K562 (cell line): ENCODE measurements around the gene TMEM107. TPM values are rescaled to one million over a fixed set of nuclear protein-coding genes. Genes with fewer than 3 reads are reported as not detected.

Source experiments
- ATF4 ChIP-seq: fragments of 450-650 bp; formaldehyde crosslinking; IDR thresholded peaks from 2 replicates; pipeline ENCODE4 v1.4.0; 2022; ENCODE audit warnings: mild to moderate bottlenecking, moderate library complexity
- CBFB ChIP-seq: sonication (generic); formaldehyde crosslinking; IDR thresholded peaks from 2 replicates; pipeline ENCODE4 v1.4.0; 2020; ENCODE audit warnings: mild to moderate bottlenecking, missing genetic modification reagents
- CBX2 ChIP-seq: fragments of 200-600 bp; sonication (generic); IDR thresholded peaks from one replicate; pipeline ENCODE4 v1.6.1; 2012; ENCODE audit warnings: mild to moderate bottlenecking, low read length, inconsistent platforms; ENCODE audit not compliant: insufficient read depth, poor library complexity, severe bottlenecking
- CREB3 ChIP-seq: fragments of 450-650 bp; conservative IDR thresholded peaks from 2 replicates; pipeline ENCODE4 v1.6.1; 2016; ENCODE audit warnings: missing genetic modification characterization, low read depth, mild to moderate bottlenecking, missing compliant biosample characterization, moderate library complexity
- CTCFL ChIP-seq: IDR thresholded peaks from 2 replicates; pipeline ENCODE4 v1.6.1; 2011; ENCODE audit warnings: borderline replicate concordance, low read depth, mild to moderate bottlenecking, moderate library complexity, low read length; ENCODE audit not compliant: insufficient read depth, poor library complexity, severe bottlenecking
- FOXJ3 ChIP-seq: sonication (generic); formaldehyde crosslinking; IDR thresholded peaks from 2 replicates; pipeline ENCODE4 v1.4.0; 2020; ENCODE audit warnings: mild to moderate bottlenecking, missing genetic modification reagents
- GABPA ChIP-seq: fragments of 200-800 bp; sonication (Bioruptor generic); conservative IDR thresholded peaks from 2 replicates; pipeline ENCODE4 v1.6.1; 2016; ENCODE audit warnings: low read depth, missing genetic modification characterization, missing compliant biosample characterization
- GMEB1 ChIP-seq: fragments of 250-450 bp; sonication (Bioruptor Pico); IDR thresholded peaks from 2 replicates; pipeline ENCODE4 v1.4.0; 2020; ENCODE audit warnings: mild to moderate bottlenecking
- KLF13 ChIP-seq: fragments of 450-650 bp; IDR thresholded peaks from 2 replicates; pipeline ENCODE4 v1.6.1; 2016; ENCODE audit warnings: missing genetic modification characterization, low read depth, mild to moderate bottlenecking, missing compliant biosample characterization, moderate library complexity, borderline replicate concordance
- LEF1 ChIP-seq: fragments of 450-650 bp; IDR thresholded peaks from 2 replicates; pipeline ENCODE4 v1.6.1; 2016; ENCODE audit warnings: mild to moderate bottlenecking
- MCM7 ChIP-seq, 2 experiments: fragments of 450-650 bp; IDR thresholded peaks; 2 replicates each; pipeline ENCODE4 v1.6.1; 2016 to 2018
- RFX1 ChIP-seq: fragments of 450-650 bp; IDR thresholded peaks from 2 replicates; pipeline ENCODE4 v1.6.1; 2016; ENCODE audit warnings: mild to moderate bottlenecking, moderate library complexity
- SIRT6 ChIP-seq: IDR thresholded peaks from one replicate; pipeline ENCODE4 v1.6.1; 2012; ENCODE audit warnings: low read depth, mild to moderate bottlenecking, control low read depth, inconsistent platforms, low read length, moderate library complexity
- SNAPC5 ChIP-seq: fragments of 250-450 bp; sonication (Bioruptor Pico); IDR thresholded peaks from 2 replicates; pipeline ENCODE4 v1.8.0; 2021; ENCODE audit warnings: moderate library complexity, mild to moderate bottlenecking, inconsistent platforms
- SREBF2 ChIP-seq: sonication (generic); formaldehyde crosslinking; IDR thresholded peaks from 2 replicates; pipeline ENCODE4 v1.4.0; 2020; ENCODE audit warnings: mild to moderate bottlenecking, missing genetic modification reagents
- ZBTB9 ChIP-seq: fragments of 450-650 bp; formaldehyde crosslinking; IDR thresholded peaks from 2 replicates; pipeline ENCODE4 v1.4.0; 2020; ENCODE audit warnings: mild to moderate bottlenecking, moderate library complexity
- ZNF274 ChIP-seq: IDR thresholded peaks from 2 replicates; pipeline ENCODE4 v1.6.1; 2011; ENCODE audit warnings: low read depth, mild to moderate bottlenecking, low read length, moderate library complexity, borderline replicate concordance
- ZNF324 ChIP-seq: fragments of 250-450 bp; sonication (Bioruptor Pico); IDR thresholded peaks from 2 replicates; pipeline ENCODE4 v1.4.0; 2020; ENCODE audit warnings: mild to moderate bottlenecking
- ZNF57 ChIP-seq: fragments of 450-650 bp; formaldehyde crosslinking; IDR thresholded peaks from 2 replicates; pipeline ENCODE4 v1.4.0; 2020; ENCODE audit warnings: mild to moderate bottlenecking, moderate library complexity
- polyA plus RNA-seq, 8 experiments: library from polyadenylated mRNA; depleted of rRNA in 4 of 8; stranded (reverse) in 5 of 8; unstranded in 3 of 8; fragments of >200 nt; fragmentation: Nextera tagmentation in 2 of 8; fragmentation: Illumina TruSeq in 1 of 8; extraction: Ambion mirVana in 2 of 8; extraction: Trizol in 1 of 8; gene quantifications; 2 replicates each; pipeline versions ENCODE4 v1.2.1 to v1.2.3, GENCODE V29; 2011 to 2014; ENCODE audit warnings: inconsistent platforms in 1 of 8, missing spikeins in 1 of 8
- total RNA-seq, 7 experiments: library from RNA; depleted of rRNA in 6 of 7; stranded (reverse); fragments of >200 nt in 6 of 7; fragmentation: Illumina TruSeq in 2 of 7; extraction: Trizol in 2 of 7; gene quantifications; 2 replicates each; pipeline versions ENCODE4 v1.2.1 to v1.2.3, GENCODE V29; 2011 to 2021; ENCODE audit warnings: low replicate concordance in 1 of 7

Gene TMEM107
- total and polyA plus RNA-seq, 9 of the 15 experiments (the other 6 are each of a cell fraction or from before 2014, with no cell fraction given): 7.1 to 26.2 (median 16.9) TPM

- TF ChIP-seq CBX2 (no peak), ZNF324 (no peak), ZNF274 (no peak), GABPA (tag) (peak; percentile 88), CTCFL (no peak), ATF4 (CRISPR knock-in tag) (no peak), CREB3 (tag) (no peak), LEF1 (no peak), ZNF57 (CRISPR knock-in tag) (no peak), MCM7 (IDR thresholded peaks at IDR 0.05) (no peak), KLF13 (tag) (no peak), SREBF2 (CRISPR knock-in tag) (no peak), RFX1 (no peak), CBFB (CRISPR knock-in tag) (no peak; the same call in 1 of the 2 replicates), FOXJ3 (CRISPR knock-in tag) (no peak), ZBTB9 (CRISPR knock-in tag) (no peak), SNAPC5 (CRISPR knock-in tag) (no peak), GMEB1 (CRISPR knock-in tag) (no peak), SIRT6 (no peak)
Measured at GRCh38 chr17:8222630-8223355, 46.6 kb upstream of the TMEM107 start (continued).
